DMS 273 (cell line): ENCODE data around the gene NCKAP5.

Experiments
- DNase-seq: peaks from one replicate; lab custom pipeline; 2025; ENCODE audit not compliant: unreplicated experiment; lab: John Stamatoyannopoulos, UW

NCKAP5 gene

DNA sequence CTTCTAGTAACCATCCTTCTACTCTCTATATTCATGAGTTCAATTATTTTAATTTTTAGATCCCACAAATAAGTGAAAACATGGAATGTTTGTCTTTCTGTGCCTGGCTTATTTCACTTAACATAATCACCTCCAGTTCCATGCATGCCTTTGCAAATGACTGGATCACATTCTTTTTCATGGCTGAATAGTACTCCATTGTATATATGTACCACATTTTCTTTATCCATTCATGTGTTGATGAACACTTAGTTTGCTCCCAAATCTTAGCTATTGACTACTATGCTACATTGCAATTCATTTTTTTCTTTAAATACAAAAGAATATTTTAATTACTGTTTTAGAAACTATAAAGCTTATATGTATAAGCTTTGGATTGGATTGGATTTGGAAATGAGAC, 657.8 kb downstream of the NCKAP5 start:
- DNase-seq: no peak

- no peak for DNase-seq
Measured at GRCh38 chr2:132909427-132909826, 658.8 kb downstream of the NCKAP5 start.

- no peak for DNase-seq
Measured at GRCh38 chr2:132904142-132904842, 664.0 kb downstream of the NCKAP5 start.

GRCh38 chr2:132902626-132903025, 665.6 kb downstream of the NCKAP5 start:
- no peak for DNase-seq

- no peak for DNase-seq
Measured at GRCh38 chr2:132901661-132902060, 666.6 kb downstream of the NCKAP5 start.

- DNase-seq: peak; percentile 44
Measured at GRCh38 chr2:132897111-132897510, 671.2 kb downstream of the NCKAP5 start.

DNA sequence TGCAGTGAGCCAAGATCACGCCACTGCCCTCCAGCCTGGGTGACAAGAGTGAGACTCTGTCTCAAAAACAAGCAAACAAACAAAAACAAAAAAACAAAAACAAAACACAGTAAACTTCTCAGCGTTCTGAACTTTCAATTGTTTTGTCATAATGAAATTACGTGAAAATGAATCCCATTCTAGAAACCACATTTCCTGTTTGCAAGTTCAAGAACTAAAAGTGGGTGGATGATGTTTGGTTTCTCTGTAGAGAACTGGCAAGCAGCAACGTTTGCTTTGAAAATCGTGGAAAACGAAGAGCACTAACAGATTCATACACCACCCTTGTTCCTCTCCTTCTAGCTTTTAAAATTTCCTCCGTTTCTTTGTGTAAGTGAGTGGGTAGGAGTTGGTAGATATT, 672.2 kb downstream of the NCKAP5 start:
- DNase-seq: no peak

GRCh38 chr2:132891498-132891897, 676.8 kb downstream of the NCKAP5 start:
- DNase-seq: no peak

- DNase-seq: no peak
Measured at GRCh38 chr2:132886574-132886973, 681.7 kb downstream of the NCKAP5 start.

GRCh38 chr2:132884705-132885104, 683.6 kb downstream of the NCKAP5 start:
- DNase-seq: no peak

DNA sequence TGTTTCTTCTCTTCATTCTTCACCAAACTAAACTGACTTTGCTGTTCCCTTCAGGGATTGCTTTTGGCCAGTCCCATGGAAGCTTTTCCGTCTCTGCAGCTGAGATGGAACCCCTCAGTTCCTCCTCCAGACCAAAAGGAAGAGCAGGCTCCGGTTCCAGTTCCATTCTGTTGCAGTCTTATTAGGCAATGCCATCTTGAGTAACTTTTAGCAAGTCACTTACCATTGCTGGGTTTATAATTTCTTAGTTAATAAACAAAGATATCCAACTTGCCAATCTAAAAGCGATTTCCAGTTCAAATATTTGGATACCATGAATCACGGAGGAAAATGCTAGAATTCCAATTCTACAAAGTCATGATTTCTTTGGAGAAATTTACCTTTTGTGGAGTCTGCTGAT, 684.0 kb downstream of the NCKAP5 start:
- DNase-seq: no peak

GRCh38 chr2:132883430-132883829, 684.8 kb downstream of the NCKAP5 start:
- no peak for DNase-seq

- DNase-seq: no peak
Measured at GRCh38 chr2:132881546-132881945, 686.7 kb downstream of the NCKAP5 start.

GRCh38 chr2:132877923-132878322, 690.3 kb downstream of the NCKAP5 start:
- DNase-seq: no peak

DNA sequence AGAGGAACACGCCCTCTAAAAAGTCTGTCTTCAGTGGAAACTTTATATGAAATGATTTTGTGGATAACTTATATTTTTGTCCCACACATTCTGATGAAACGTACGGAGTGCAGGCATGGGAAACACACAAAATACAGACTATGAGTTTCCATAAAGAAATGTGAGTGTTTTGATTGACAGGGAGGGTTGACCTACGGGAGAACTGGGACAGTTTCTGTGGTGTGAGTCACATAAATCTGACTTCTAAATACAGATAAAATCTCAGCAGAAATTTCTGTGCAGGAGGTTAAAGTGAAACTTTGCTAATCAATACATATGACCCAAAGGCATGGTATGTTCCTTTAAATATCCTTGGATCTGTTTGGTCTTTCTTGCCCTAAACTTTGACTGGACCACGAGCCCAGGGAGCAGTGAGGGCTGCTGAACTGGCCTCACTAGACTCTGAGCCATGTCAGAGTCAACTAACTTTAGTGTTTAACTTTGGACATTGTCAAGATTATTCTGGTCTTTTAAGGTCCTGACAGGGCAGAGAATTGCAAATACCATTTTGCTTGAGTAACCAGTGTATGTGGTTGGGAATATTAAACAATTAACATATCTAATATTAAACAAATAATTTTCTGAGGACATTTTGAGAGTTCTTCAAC, 691.4 kb downstream of the NCKAP5 start:
- no peak for DNase-seq

GRCh38 chr2:132875193-132875592, 693.1 kb downstream of the NCKAP5 start:
- DNase-seq: no peak

GRCh38 chr2:132873738-132874137, 694.5 kb downstream of the NCKAP5 start:
- no peak for DNase-seq

- DNase-seq: peak; percentile 36
Measured at GRCh38 chr2:132871831-132872230, 696.4 kb downstream of the NCKAP5 start.

DNA sequence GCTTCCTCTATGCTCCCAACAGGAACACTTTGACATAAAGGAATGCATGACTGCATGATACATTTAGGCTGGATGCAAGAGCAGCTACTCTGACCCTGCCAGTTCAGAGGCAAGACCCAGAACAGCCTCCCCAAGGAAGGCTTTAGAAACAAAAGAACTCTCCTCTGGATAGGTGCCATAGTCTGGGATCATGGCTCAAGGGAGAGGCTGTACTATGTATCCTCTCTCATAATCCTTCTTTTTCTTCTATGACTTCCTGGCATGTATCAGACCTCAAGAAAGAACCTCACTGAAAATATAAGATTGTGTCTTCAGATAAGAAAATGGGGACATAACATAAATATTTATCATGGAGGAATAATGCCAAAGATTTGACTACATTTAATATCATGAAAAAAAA, 704.3 kb downstream of the NCKAP5 start:
- no peak for DNase-seq

DNA sequence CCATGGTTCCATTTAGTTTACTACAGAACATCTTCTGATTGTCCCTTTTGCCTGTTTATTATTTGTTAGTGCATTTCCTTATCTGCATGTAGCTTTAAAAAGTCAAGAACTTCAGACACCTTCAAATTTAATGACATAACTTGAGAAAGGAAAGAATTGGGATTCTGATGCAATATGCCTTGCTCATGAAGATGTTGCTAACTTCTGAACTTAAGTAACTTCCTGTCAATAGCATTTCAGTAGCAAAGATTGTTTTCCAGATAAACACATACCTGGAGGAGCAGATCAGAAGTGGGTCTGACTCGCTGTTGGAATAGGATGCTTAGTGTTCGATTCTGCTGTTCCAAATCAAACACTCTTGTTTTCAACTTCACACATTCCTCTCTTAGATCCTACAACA, 708.0 kb downstream of the NCKAP5 start:
- no peak for DNase-seq

- DNase-seq: no peak
Measured at GRCh38 chr2:132859590-132859989, 708.7 kb downstream of the NCKAP5 start.

GRCh38 chr2:132857319-132857718, 710.9 kb downstream of the NCKAP5 start:
- DNase-seq: no peak

GRCh38 chr2:132850688-132851087, 717.6 kb downstream of the NCKAP5 start:
- no peak for DNase-seq
